ENCODE data around the gene USP10. TPM values are rescaled to one million over a fixed set of nuclear protein-coding genes. Genes with fewer than 3 reads are reported as not detected.

Gene USP10
- total and polyA plus RNA-seq, 5 donors from 2014 or later, result 64.0 to 112 (median 88.1) TPM

DNA sequence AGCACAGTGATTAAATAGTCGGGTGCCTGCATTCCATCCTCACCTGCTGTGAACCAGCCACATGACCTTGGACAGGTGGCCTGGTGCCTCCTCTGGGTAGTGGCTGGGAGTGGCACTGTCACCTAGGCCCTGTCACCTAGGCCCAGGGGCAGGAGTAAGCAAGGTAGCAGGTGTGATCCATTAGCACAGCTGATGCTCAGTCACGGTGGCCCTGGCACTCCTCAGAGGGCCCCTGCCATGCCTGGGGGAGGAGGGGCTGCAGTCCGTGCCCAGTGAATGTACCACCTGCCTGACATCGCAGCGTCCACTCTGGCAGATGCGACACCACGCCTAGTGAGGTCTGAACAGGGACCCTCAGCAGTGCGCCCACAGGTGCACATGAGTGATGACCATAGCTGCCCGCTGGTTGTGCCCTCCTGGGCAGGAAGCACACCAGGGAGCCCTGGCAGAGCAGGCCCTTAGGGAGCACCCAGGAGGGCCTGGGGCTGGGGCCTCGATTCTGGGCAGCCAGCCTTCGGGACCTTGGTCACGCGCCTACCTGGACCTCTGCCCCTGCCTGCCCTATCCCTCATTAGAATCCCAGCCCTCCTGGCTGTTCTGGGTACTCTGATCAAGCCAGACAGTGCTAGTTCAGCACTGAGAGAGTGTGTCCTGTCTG, 86.9 kb downstream of the USP10 start:
- Histone ChIP-seq H3K27me3 (ENCODE audit: control insufficient read depth, insufficient read depth, low read length) (no peaks in the 10 kb centered on the region), H3K9me3 (ENCODE audit: control insufficient read depth in 2 of 2, low read length in 2 of 2) (no peaks in the 10 kb centered on the region), H3K36me3 (ENCODE audit: control insufficient read depth, insufficient read depth, low read length) (no peaks in the 10 kb centered on the region), H3K4me1 (ENCODE audit: control insufficient read depth, insufficient read depth, low read length, poor library complexity, severe bottlenecking) (no peaks in the 10 kb centered on the region), H3K27ac (ENCODE audit: insufficient read depth, low read length, poor library complexity, severe bottlenecking) (no peak overlapping the region), H3K4me3 (ENCODE audit: low read depth, low read length) (no peak overlapping the region)
- Mint-ChIP-seq H3K27ac (no peak overlapping the region), H3K36me3 (peaks cover 4% of the 10 kb centered on the region), H3K4me3 (no peak overlapping the region), H3K4me1 (peaks cover 0 to 7% (median 2%) of the 10 kb centered on the region in 4 donors), H3K9me3 (no peaks in the 10 kb centered on the region), H3K27me3 (no peaks in the 10 kb centered on the region)
- ATAC-seq (ENCODE audit: low read depth in 2 of 2), result no peak
- DNase-seq, result no peak

DNA sequence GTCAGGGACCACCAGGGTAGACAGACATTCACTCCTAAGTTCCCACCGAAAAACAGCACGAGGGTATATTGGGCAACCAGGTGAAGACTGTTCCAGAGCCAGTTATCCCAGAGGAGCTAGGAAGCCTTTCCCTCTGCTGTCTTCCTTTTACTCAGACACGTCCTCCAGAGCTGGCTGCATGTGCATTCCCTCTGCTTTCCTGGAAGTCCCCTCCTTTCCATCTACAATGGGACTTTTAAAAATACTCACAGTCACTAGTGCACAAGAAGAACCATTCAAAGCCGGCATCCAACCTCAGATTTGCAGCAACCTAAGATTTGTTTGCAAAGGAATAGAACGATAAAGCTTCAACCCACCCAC, 87.4 kb downstream of the USP10 start:
- H3K27ac Mint-ChIP-seq, result no peak overlapping the region
- no peak overlapping the region for H3K4me3 ChIP-seq (ENCODE audit: low read depth, low read length)
- H3K27ac ChIP-seq (ENCODE audit: insufficient read depth, low read length, poor library complexity, severe bottlenecking), result no peak overlapping the region
- H3K36me3 ChIP-seq (ENCODE audit: control insufficient read depth, insufficient read depth, low read length), result no peaks in the 10 kb centered on the region
- no peak overlapping the region for H3K4me3 Mint-ChIP-seq
- H3K9me3 ChIP-seq (ENCODE audit: control insufficient read depth in 2 of 2, low read length in 2 of 2), result no peaks in the 10 kb centered on the region
- ATAC-seq (ENCODE audit: low read depth in 2 of 2) (no peak), DNase-seq (no peak)
- H3K4me1 Mint-ChIP-seq, result peaks cover 0 to 5% (median 2%) of the 10 kb centered on the region in 4 donors
- H3K36me3 Mint-ChIP-seq, result no peaks in the 10 kb centered on the region
- no peaks in the 10 kb centered on the region for H3K27me3 Mint-ChIP-seq
- H3K4me1 ChIP-seq (ENCODE audit: control insufficient read depth, insufficient read depth, low read length, poor library complexity, severe bottlenecking), result no peaks in the 10 kb centered on the region
- H3K27me3 ChIP-seq (ENCODE audit: control insufficient read depth, insufficient read depth, low read length), result no peaks in the 10 kb centered on the region
- no peaks in the 10 kb centered on the region for H3K9me3 Mint-ChIP-seq

DNA sequence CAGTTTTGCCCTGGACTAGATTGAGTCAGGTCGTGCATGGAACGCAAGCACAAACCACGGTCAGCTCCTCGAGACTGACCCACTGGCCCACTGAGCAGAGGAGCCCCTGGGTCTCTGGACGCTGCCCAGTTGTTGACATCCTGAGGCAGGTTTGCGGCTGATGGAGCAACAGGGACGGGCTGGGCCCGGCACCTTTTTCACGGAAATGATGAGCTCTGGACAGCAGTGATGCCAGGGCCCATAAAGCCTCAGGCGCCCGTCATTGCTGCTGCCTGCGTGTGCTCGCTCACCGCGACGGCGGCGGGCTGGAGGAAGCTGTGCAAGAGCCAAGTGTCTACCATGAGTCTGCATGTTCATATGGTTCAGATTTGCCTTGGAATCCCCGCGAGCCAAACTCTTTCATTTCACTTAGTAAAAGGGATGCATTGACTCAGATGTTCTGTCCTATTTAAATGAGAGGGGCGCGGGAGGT, 89.2 kb downstream of the USP10 start:
- Mint-ChIP-seq H3K4me3 (no peak overlapping the region), H3K4me1 (peaks cover 0 to 8% (median under 1%) of the 10 kb centered on the region in 4 donors), H3K27me3 (no peaks in the 10 kb centered on the region), H3K9me3 (no peaks in the 10 kb centered on the region), H3K27ac (no peak overlapping the region), H3K36me3 (no peaks in the 10 kb centered on the region)
- Histone ChIP-seq H3K27ac (ENCODE audit: insufficient read depth, low read length, poor library complexity, severe bottlenecking) (no peak overlapping the region), H3K9me3 (ENCODE audit: control insufficient read depth in 2 of 2, low read length in 2 of 2) (no peaks in the 10 kb centered on the region), H3K27me3 (ENCODE audit: control insufficient read depth, insufficient read depth, low read length) (no peaks in the 10 kb centered on the region), H3K4me3 (ENCODE audit: low read depth, low read length) (no peak overlapping the region), H3K36me3 (ENCODE audit: control insufficient read depth, insufficient read depth, low read length) (no peaks in the 10 kb centered on the region), H3K4me1 (ENCODE audit: control insufficient read depth, insufficient read depth, low read length, poor library complexity, severe bottlenecking) (no peaks in the 10 kb centered on the region)
- ATAC-seq (ENCODE audit: low read depth in 2 of 2) (no peak), DNase-seq (no peak)

DNA sequence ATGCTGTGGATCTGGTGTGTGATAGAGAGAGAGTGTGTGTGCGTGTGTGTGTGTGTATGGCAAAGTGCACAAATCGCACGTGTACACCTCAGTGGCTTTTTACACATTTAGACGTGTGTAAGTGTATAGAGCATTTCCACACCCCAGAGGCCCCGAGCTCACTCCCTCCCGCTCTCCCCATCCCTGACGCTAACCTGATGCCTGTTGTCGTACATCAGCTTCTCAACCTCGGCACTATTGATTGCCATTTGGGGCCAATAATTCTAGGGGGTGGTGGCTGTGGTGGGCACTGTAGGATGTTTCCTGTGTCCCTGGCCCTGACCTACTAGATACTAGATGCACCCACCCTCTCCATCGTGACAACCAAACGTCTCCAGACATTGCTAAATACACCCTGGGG, 89.6 kb downstream of the USP10 start:
- H3K4me3 Mint-ChIP-seq, result no peak overlapping the region

DNA sequence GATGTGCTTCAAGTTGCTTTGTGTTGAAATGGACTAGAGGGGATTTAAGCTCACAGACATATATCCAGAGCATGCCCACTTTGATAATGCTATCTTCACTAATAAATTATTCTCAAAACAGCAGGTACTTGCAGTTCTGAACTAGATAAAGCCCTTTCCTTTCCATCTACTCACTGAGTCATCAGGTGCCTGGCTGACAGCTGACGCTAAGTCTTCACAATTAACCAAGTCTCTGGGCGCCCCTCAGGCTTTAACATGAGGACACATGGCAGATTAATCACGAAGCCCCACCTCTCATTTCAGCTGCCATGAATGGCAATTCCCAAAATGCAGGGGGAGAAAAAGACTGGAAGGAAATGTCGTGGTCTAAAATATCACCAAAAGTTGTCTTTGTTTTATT, 90.5 kb downstream of the USP10 start:
- H3K27me3 Mint-ChIP-seq, result no peaks in the 10 kb centered on the region
- Histone ChIP-seq H3K4me3 (ENCODE audit: low read depth, low read length) (no peak overlapping the region), H3K27me3 (ENCODE audit: control insufficient read depth, insufficient read depth, low read length) (no peaks in the 10 kb centered on the region), H3K27ac (ENCODE audit: insufficient read depth, low read length, poor library complexity, severe bottlenecking) (no peak overlapping the region), H3K9me3 (ENCODE audit: control insufficient read depth in 2 of 2, low read length in 2 of 2) (no peaks in the 10 kb centered on the region), H3K4me1 (ENCODE audit: control insufficient read depth, insufficient read depth, low read length, poor library complexity, severe bottlenecking) (no peaks in the 10 kb centered on the region), H3K36me3 (ENCODE audit: control insufficient read depth, insufficient read depth, low read length) (no peaks in the 10 kb centered on the region)
- DNase-seq (no peak), ATAC-seq (ENCODE audit: low read depth in 2 of 2) (no peak)
- no peaks in the 10 kb centered on the region for H3K9me3 Mint-ChIP-seq
- peaks cover 0 to 8% (median 0%) of the 10 kb centered on the region in 4 donors for H3K4me1 Mint-ChIP-seq
- H3K27ac Mint-ChIP-seq, result no peak overlapping the region
- no peaks in the 10 kb centered on the region for H3K36me3 Mint-ChIP-seq
- H3K4me3 Mint-ChIP-seq, result no peak overlapping the region

More for the DNA sequence above, 89.6 kb downstream of the USP10 start:
- no peaks in the 10 kb centered on the region for H3K27me3 Mint-ChIP-seq
- no peak overlapping the region for H3K27ac Mint-ChIP-seq
- H3K4me1 ChIP-seq (ENCODE audit: control insufficient read depth, insufficient read depth, low read length, poor library complexity, severe bottlenecking), result no peaks in the 10 kb centered on the region
- H3K9me3 Mint-ChIP-seq, result no peaks in the 10 kb centered on the region
- ATAC-seq (ENCODE audit: low read depth in 2 of 2) (no peak), DNase-seq (no peak)
- H3K36me3 Mint-ChIP-seq, result no peaks in the 10 kb centered on the region
- no peaks in the 10 kb centered on the region for H3K36me3 ChIP-seq (ENCODE audit: control insufficient read depth, insufficient read depth, low read length)
- H3K4me3 ChIP-seq (ENCODE audit: low read depth, low read length), result no peak overlapping the region
- H3K9me3 ChIP-seq (ENCODE audit: control insufficient read depth in 2 of 2, low read length in 2 of 2), result no peaks in the 10 kb centered on the region
- H3K27ac ChIP-seq (ENCODE audit: insufficient read depth, low read length, poor library complexity, severe bottlenecking), result no peak overlapping the region
- H3K4me1 Mint-ChIP-seq, result peaks cover 0 to 8% (median 0%) of the 10 kb centered on the region in 4 donors
- H3K27me3 ChIP-seq (ENCODE audit: control insufficient read depth, insufficient read depth, low read length), result no peaks in the 10 kb centered on the region

DNA sequence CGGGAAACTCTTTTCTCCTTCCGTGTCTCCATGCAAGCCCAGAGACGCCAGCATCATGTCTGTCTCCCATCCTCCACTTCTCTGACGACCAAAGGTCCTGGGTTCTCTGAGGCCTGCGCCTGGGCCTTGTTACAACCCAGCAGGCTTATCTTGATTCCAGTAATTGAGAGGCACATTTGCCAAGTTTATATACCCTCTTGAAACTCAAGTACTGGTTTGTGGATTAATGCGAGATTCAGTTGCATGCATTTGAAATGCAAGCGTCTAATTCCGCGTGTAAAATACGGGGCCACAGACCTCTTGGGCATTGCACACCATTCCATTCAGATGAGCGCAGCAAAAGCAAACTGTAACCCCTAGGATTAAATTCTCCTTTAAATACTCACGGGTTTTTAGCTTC, 91.3 kb downstream of the USP10 start:
- Histone ChIP-seq H3K27me3 (ENCODE audit: control insufficient read depth, insufficient read depth, low read length) (no peaks in the 10 kb centered on the region), H3K4me1 (ENCODE audit: control insufficient read depth, insufficient read depth, low read length, poor library complexity, severe bottlenecking) (no peaks in the 10 kb centered on the region), H3K27ac (ENCODE audit: insufficient read depth, low read length, poor library complexity, severe bottlenecking) (no peak overlapping the region), H3K4me3 (ENCODE audit: low read depth, low read length) (no peak overlapping the region), H3K9me3 (ENCODE audit: control insufficient read depth in 2 of 2, low read length in 2 of 2) (no peaks in the 10 kb centered on the region), H3K36me3 (ENCODE audit: control insufficient read depth, insufficient read depth, low read length) (no peaks in the 10 kb centered on the region)
- Mint-ChIP-seq H3K27me3 (no peaks in the 10 kb centered on the region), H3K27ac (no peak overlapping the region), H3K9me3 (no peaks in the 10 kb centered on the region), H3K36me3 (peaks cover under 1% of the 10 kb centered on the region), H3K4me1 (peaks cover 0 to 7% (median 0%) of the 10 kb centered on the region in 4 donors), H3K4me3 (no peak overlapping the region)
- DNase-seq, result no peak
- no peak for ATAC-seq (ENCODE audit: low read depth in 2 of 2)

DNA sequence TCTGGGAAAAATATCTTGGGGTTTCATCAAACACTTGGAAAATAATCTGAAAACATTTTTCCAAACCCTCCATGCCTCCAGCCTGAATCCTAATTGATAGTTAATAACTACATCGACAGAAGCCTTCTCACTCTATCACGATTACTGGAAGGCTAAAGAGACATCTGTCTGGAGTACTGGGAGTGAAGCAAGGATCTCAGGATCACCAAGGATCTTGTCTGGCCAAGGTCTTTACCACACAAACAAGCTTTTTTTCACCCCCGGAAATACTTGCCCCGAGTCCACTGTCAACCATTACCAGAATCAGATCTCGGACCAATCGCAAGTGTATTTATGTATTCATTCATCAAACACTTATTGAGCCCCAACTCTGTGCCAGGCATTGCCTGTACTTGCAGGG, 91.7 kb downstream of the USP10 start:
- DNase-seq, result no peak

DNA sequence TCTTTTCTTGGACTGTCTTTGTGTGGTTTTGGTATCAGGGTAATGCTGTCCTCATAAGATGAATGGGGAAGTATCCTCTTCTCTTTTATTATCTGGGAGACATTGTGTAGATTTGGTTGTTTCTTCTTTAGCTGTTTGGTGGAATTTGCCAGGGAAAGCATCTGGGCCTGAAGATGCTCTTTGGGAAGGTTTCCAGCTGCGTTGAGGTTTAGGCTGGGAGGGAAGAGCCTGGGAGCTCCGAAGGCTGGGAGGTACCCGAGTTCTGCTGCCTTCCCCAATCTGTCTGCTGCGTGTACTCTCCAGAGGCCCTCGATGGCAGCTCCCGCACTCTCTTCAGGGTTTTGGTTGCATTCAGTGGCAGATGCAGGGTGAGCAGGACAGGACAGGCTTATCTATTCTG, 94.4 kb downstream of the USP10 start:
- Histone ChIP-seq H3K9me3 (ENCODE audit: control insufficient read depth in 2 of 2, low read length in 2 of 2) (no peaks in the 10 kb centered on the region), H3K27ac (ENCODE audit: insufficient read depth, low read length, poor library complexity, severe bottlenecking) (no peak overlapping the region), H3K4me3 (ENCODE audit: low read depth, low read length) (no peak overlapping the region), H3K36me3 (ENCODE audit: control insufficient read depth, insufficient read depth, low read length) (no peaks in the 10 kb centered on the region), H3K4me1 (ENCODE audit: control insufficient read depth, insufficient read depth, low read length, poor library complexity, severe bottlenecking) (no peaks in the 10 kb centered on the region), H3K27me3 (ENCODE audit: control insufficient read depth, insufficient read depth, low read length) (no peaks in the 10 kb centered on the region)
- no peaks in the 10 kb centered on the region for H3K9me3 Mint-ChIP-seq
- DNase-seq (no peak), ATAC-seq (ENCODE audit: low read depth in 2 of 2) (no peak)
- peaks cover 4% of the 10 kb centered on the region for H3K27me3 Mint-ChIP-seq
- H3K4me3 Mint-ChIP-seq, result no peak overlapping the region
- H3K4me1 Mint-ChIP-seq, result peaks cover 0 to 4% (median 0%) of the 10 kb centered on the region in 4 donors
- H3K36me3 Mint-ChIP-seq, result peaks cover 4% of the 10 kb centered on the region
- H3K27ac Mint-ChIP-seq, result no peak overlapping the region

More for the DNA sequence above, 91.7 kb downstream of the USP10 start:
- Mint-ChIP-seq H3K27ac (no peak overlapping the region), H3K4me1 (peaks cover 0 to 4% (median 0%) of the 10 kb centered on the region in 4 donors), H3K9me3 (no peaks in the 10 kb centered on the region), H3K36me3 (peaks cover 4% of the 10 kb centered on the region), H3K27me3 (no peaks in the 10 kb centered on the region), H3K4me3 (no peak overlapping the region)
- Histone ChIP-seq H3K4me3 (ENCODE audit: low read depth, low read length) (no peak overlapping the region), H3K27me3 (ENCODE audit: control insufficient read depth, insufficient read depth, low read length) (no peaks in the 10 kb centered on the region), H3K9me3 (ENCODE audit: control insufficient read depth in 2 of 2, low read length in 2 of 2) (no peaks in the 10 kb centered on the region), H3K36me3 (ENCODE audit: control insufficient read depth, insufficient read depth, low read length) (no peaks in the 10 kb centered on the region), H3K4me1 (ENCODE audit: control insufficient read depth, insufficient read depth, low read length, poor library complexity, severe bottlenecking) (no peaks in the 10 kb centered on the region), H3K27ac (ENCODE audit: insufficient read depth, low read length, poor library complexity, severe bottlenecking) (no peak overlapping the region)
- no peak for ATAC-seq (ENCODE audit: low read depth in 2 of 2)
